Esophagus muscularis mucosa (tissue), 3 donors: ENCODE measurements around the gene ELAPOR2.

Experiments
- CTCF ChIP-seq, 3 experiments: fragments of 200-600 bp in 2 of 3; fragments of 450-650 bp in 1 of 3; sonication (generic) in 2 of 3; IDR thresholded peaks; one replicate each; pipeline ENCODE4 v1.5.1; 2017 to 2019; ENCODE audit warnings: antibody characterized with exemption in 3 of 3, mild to moderate bottlenecking in 2 of 3, moderate library complexity in 1 of 3
- EP300 ChIP-seq: sonication (generic); formaldehyde crosslinking; IDR thresholded peaks from one replicate; pipeline ENCODE4 v1.6.1; 2017; ENCODE audit warnings: antibody characterized with exemption

GRCh38 chr7:87105401-87105800 is 45.9 kb upstream of the ELAPOR2 start:
- no peak for TF ChIP-seq CTCF (IDR thresholded peaks at IDR 0.05)
- no peak for TF ChIP-seq EP300
